K562 (cell line): ENCODE data around the gene ABCC5. TPM values are rescaled to one million over a fixed set of nuclear protein-coding genes. Genes with fewer than 3 reads are reported as not detected.
A peak's percentile ranks its signal among the peaks of the same experiment; 100 is the strongest.

Source experiments
- ATAC-seq: fragments of 200-7000 bp; cut with Tn5 transposase; 3 replicates; pipeline ENCODE4 v1.9.1; 2020; ENCODE audit warnings: moderate library complexity
- BruUV-seq: library from RNA; stranded (reverse); fragments of 400-500 nt; replicated peaks from 2 replicates; lab custom pipeline; 2021; lab: Mats Ljungman, UMichigan
- CTCF ChIA-PET: fragments of 300-600 bp; formaldehyde crosslinking; extraction: SDS; loops from one replicate; lab custom pipeline; 2021; ENCODE audit warnings: low intra/inter-chr PET ratio; lab: Yijun Ruan, JAX
- POLR2A ChIA-PET: fragments of 300-600, 350-650 bp; sonication (Branson Sonifier 250); formaldehyde crosslinking; extraction: SDS; loops from one replicate; lab custom pipeline; 2021; ENCODE audit warnings: antibody characterized with exemption, inconsistent platforms; lab: Yijun Ruan, JAX
- DNase-seq, 4 experiments: peaks; one replicate each; pipeline versions ENCODE4 v3.0.0 to v3.0.0-alpha.2; 2011 to 2018; ENCODE audit warnings: low spot score in 3 of 4, mixed read lengths in 3 of 4; ENCODE audit errors: extremely low read depth in 1 of 4
- FAIRE-seq: peaks from 2 replicates; lab custom pipeline; 2011; peaks lifted over from hg19 to GRCh38; lab: Jason Lieb, UNC
- H2AFZ ChIP-seq: 2 replicates; pipeline ENCODE4 v1.6.0; 2011; ENCODE audit warnings: low read depth, low read length, control low read depth, inconsistent platforms
- H3K27ac ChIP-seq: fragments of 200-600 bp; 3 replicates; pipeline ENCODE4 v1.8.0; 2011; ENCODE audit warnings: low read depth, mild to moderate bottlenecking, control low read depth, inconsistent platforms, low read length, moderate library complexity, mixed read lengths; ENCODE audit errors: extremely low read depth
- H3K27me3 ChIP-seq, 2 experiments: fragments of 300-600 bp in 1 of 2; 2 replicates in 1 of 2; 3 replicates in 1 of 2; pipeline versions ENCODE4 v1.6.0 to v1.8.0; 2011; ENCODE audit warnings: inconsistent platforms in 2 of 2, low read length in 2 of 2, mild to moderate bottlenecking in 1 of 2, mixed read lengths in 1 of 2, moderate library complexity in 1 of 2; ENCODE audit not compliant: control insufficient read depth in 2 of 2, insufficient read depth in 2 of 2
- H3K36me3 ChIP-seq: fragments of 300-600 bp; 3 replicates; pipeline ENCODE4 v1.8.0; 2011; ENCODE audit warnings: mild to moderate bottlenecking, low read length, inconsistent platforms; ENCODE audit not compliant: control insufficient read depth, insufficient read depth
- H3K4me1 ChIP-seq, 2 experiments: fragments of 200-600 bp in 1 of 2; replicated peaks in 1 of 2; 2 replicates in 1 of 2; 3 replicates in 1 of 2; pipeline versions ENCODE4 v1.5.1 to v1.8.0; 2011; ENCODE audit warnings: inconsistent platforms in 2 of 2, low read length in 2 of 2, mild to moderate bottlenecking in 1 of 2, mixed read lengths in 1 of 2, moderate library complexity in 1 of 2; ENCODE audit not compliant: control insufficient read depth in 2 of 2, insufficient read depth in 2 of 2
- H3K4me2 ChIP-seq: 2 replicates; pipeline ENCODE4 v1.6.1; 2011; ENCODE audit warnings: low read length, control low read depth, inconsistent platforms, mixed read lengths; ENCODE audit not compliant: insufficient read depth
- H3K4me3 ChIP-seq: fragments of 200-600 bp; sonication (generic), shearing (Covaris generic); 2 replicates; pipeline ENCODE4 v1.5.1; 2016; ENCODE audit warnings: control low read depth, inconsistent platforms
- H3K79me2 ChIP-seq: fragments of 200-600 bp; 3 replicates; pipeline ENCODE4 v1.8.0; 2011; ENCODE audit warnings: low read length, inconsistent platforms; ENCODE audit not compliant: control insufficient read depth, insufficient read depth
- H3K9ac ChIP-seq, 2 experiments: 2 replicates each; pipeline versions ENCODE4 v1.6.0 to v1.6.1; 2011; ENCODE audit warnings: low read depth in 2 of 2, low read length in 2 of 2, control low read depth in 1 of 2, inconsistent platforms in 1 of 2, mild to moderate bottlenecking in 1 of 2, mixed read lengths in 1 of 2; ENCODE audit not compliant: insufficient read depth in 1 of 2
- H3K9me1 ChIP-seq: one replicate; pipeline ENCODE4 v1.6.0; 2011; ENCODE audit warnings: inconsistent platforms, mild to moderate bottlenecking, low read length, moderate library complexity; ENCODE audit not compliant: control insufficient read depth, insufficient read depth
- H3K9me3 ChIP-seq: replicated peaks from 2 replicates; pipeline ENCODE4 v1.5.1; 2011; ENCODE audit warnings: low read depth, low read length, inconsistent platforms; ENCODE audit not compliant: control insufficient read depth, insufficient read depth
- H4K20me1 ChIP-seq: replicated peaks from 2 replicates; pipeline ENCODE4 v1.6.1; 2011; ENCODE audit warnings: low read length, inconsistent platforms, mixed read lengths; ENCODE audit not compliant: control insufficient read depth, insufficient read depth
- EP300 ChIP-seq: IDR thresholded peaks from 2 replicates; pipeline ENCODE4 v1.6.1; 2012; ENCODE audit warnings: low read length, improper control_type of control experiment
- NUFIP1 ChIP-seq: fragments of 450-650 bp; IDR thresholded peaks from 2 replicates; pipeline ENCODE4 v1.6.1; 2018; ENCODE audit not compliant: partially characterized antibody
- SPI1 ChIP-seq: IDR thresholded peaks from 2 replicates; pipeline ENCODE4 v1.6.1; 2011; ENCODE audit warnings: low read depth, low read length, control low read depth, borderline replicate concordance
- WGBS: fragments of 100-300 bp; shearing (Covaris generic); methylation state at CpG from one replicate; pipeline ENCODE4 v1.1.6; 2016; ENCODE audit warnings: low coverage, mixed read lengths; ENCODE audit not compliant: insufficient coverage; ENCODE audit errors: missing lambda C conversion rate; 5-methylcytosine and 5-hydroxymethylcytosine counted together
- in situ Hi-C: fragments of 300-500 bp; cut with MboI; formaldehyde crosslinking; loops from 4 replicates; pipeline ENCODE4 v1.15.0; 2018; ENCODE audit warnings: inconsistent platforms, mixed read lengths
- intact Hi-C: fragments of 100-400 bp; cut with micrococcal nuclease; formaldehyde crosslinking; loops from 2 replicates; pipeline ENCODE4 v1.14.2; 2022
- polyA plus RNA-seq, 8 experiments: library from polyadenylated mRNA; depleted of rRNA in 4 of 8; stranded (reverse) in 5 of 8; unstranded in 3 of 8; fragments of >200 nt; fragmentation: Nextera tagmentation in 2 of 8; fragmentation: Illumina TruSeq in 1 of 8; extraction: Ambion mirVana in 2 of 8; extraction: Trizol in 1 of 8; gene quantifications; 2 replicates each; pipeline versions ENCODE4 v1.2.1 to v1.2.3, GENCODE V29; 2011 to 2014; ENCODE audit warnings: inconsistent platforms in 1 of 8, missing spikeins in 1 of 8
- total RNA-seq, 7 experiments: library from RNA; depleted of rRNA in 6 of 7; stranded (reverse); fragments of >200 nt in 6 of 7; fragmentation: Illumina TruSeq in 2 of 7; extraction: Trizol in 2 of 7; gene quantifications; 2 replicates each; pipeline versions ENCODE4 v1.2.1 to v1.2.3, GENCODE V29; 2011 to 2021; ENCODE audit warnings: low replicate concordance in 1 of 7
- TF ChIP-seq, protein P1 (sequence below): fragments of 450-650 bp; formaldehyde crosslinking; IDR thresholded peaks from 2 replicates; pipeline ENCODE4 v1.4.0; 2022; ENCODE audit warnings: missing genetic modification characterization

ABCC5 gene
- total and polyA plus RNA-seq, 9 of the 15 experiments (the other 6 are each of a cell fraction or from before 2014, with no cell fraction given) = 22.0 to 53.0 (median 41.9) TPM

DNA sequence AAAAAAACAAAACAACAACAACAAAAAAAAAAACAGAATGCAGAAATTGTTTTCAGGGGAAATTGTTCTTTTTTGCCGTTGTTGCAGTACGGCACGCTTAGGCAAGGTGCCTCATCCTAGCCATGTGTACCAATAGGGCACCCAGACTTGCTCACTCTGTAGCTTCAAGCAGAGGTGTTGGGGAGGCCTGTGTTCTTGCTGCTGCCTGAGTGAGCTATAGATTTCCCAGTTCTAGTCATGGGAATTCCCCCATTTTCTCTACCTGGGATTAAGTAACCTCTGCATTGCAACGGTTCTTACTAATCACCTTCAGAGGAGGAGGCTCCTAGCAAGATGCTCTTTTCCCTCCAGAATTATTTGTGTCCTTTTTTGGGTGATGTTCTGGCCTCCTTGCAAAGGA, 120.1 kb downstream of the ABCC5 start:
- Histone ChIP-seq H3K27ac (no peak overlapping the region), H3K4me1 (0 out of 5 replicates have a peak, but pooled peaks cover 0 to 3% of the 10 kb centered on the region in 2 experiments), H2AFZ (no peak overlapping the region)
- 55% methylated on average over 4 of the region's 4 CpGs for WGBS
- no TSS peak for BruUV-seq
- CTCF ChIA-PET = interaction anchor here (0.6 to 0.9 kb wide), 2 partner anchors 120 to 343 kb away, joined by 3 read pairs; partner anchors contain the start of gene ABCC5
- in situ Hi-C loops = loop anchor here (5.0 kb wide), 1 partner anchor 220 kb away; no protein-coding TSS in a partner anchor
- ATAC-seq = no peak
- TF ChIP-seq, protein P1, sequence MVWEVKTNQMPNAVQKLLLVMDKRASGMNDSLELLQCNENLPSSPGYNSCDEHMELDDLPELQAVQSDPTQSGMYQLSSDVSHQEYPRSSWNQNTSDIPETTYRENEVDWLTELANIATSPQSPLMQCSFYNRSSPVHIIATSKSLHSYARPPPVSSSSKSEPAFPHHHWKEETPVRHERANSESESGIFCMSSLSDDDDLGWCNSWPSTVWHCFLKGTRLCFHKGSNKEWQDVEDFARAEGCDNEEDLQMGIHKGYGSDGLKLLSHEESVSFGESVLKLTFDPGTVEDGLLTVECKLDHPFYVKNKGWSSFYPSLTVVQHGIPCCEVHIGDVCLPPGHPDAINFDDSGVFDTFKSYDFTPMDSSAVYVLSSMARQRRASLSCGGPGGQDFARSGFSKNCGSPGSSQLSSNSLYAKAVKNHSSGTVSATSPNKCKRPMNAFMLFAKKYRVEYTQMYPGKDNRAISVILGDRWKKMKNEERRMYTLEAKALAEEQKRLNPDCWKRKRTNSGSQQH = no peak
- no peak for TF ChIP-seq NUFIP1
- TF ChIP-seq, all 486 proteins: peak for 0
- H3K79me2 ChIP-seq = no peaks in the 10 kb centered on the region
- no peaks in the 10 kb centered on the region for H3K9me3 ChIP-seq
- H4K20me1 ChIP-seq = no peaks in the 10 kb centered on the region
- H3K9me1 ChIP-seq = no peaks in the 10 kb centered on the region
- intact Hi-C loops = no loop called here
- no peak overlapping the region for H3K4me2 ChIP-seq
- FAIRE-seq (no peak), DNase-seq (peak in 1 of 4 experiments; percentile 4)
- POLR2A ChIA-PET = interaction anchor here (0.7 to 1.5 kb wide), 3 partner anchors 9 to 19 kb away, joined by 3 to 4 read pairs (median 3); partner anchors contain the start of gene PARL
- no peak overlapping the region for H3K9ac ChIP-seq
- peaks cover 21 to 44% of the 10 kb centered on the region in 2 experiments; a peak in 4 of 5 replicates for H3K27me3 ChIP-seq
- H3K36me3 ChIP-seq = no peaks in the 10 kb centered on the region
- no peak overlapping the region for H3K4me3 ChIP-seq

DNA sequence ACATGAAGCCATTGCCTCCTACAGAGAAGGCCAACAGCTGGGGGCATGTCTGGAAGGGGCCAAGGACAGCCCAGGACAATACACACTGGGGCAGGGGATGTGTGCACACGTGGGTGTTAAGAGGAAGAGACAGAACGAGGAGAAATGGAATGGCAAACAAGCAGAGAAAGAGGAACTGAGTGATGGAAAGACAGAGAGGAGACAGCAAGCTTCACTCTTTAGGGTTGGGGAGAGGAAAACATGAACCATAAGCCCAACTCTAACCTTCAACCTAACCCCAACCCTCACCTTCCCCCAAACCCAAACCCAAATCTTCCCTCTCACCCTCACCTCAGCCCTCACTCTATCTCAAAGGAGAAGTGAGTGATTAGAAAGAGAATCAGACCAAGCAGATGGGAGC, 121.1 kb downstream of the ABCC5 start:
- FAIRE-seq = no peak
- Histone ChIP-seq H2AFZ (no peak overlapping the region), H4K20me1 (no peaks in the 10 kb centered on the region), H3K9me3 (no peaks in the 10 kb centered on the region), H3K9me1 (no peaks in the 10 kb centered on the region), H3K4me3 (no peak overlapping the region), H3K27ac (no peak overlapping the region), H3K27me3 (peaks cover 20 to 43% of the 10 kb centered on the region in 2 experiments; a peak in 4 of 5 replicates), H3K4me1 (0 out of 5 replicates have a peak, but pooled peaks cover 0 to 3% of the 10 kb centered on the region in 2 experiments), H3K4me2 (no peak overlapping the region), H3K9ac (no peak overlapping the region), H3K79me2 (no peaks in the 10 kb centered on the region), H3K36me3 (no peaks in the 10 kb centered on the region)
- no TSS peak for BruUV-seq
- in situ Hi-C loops (loop anchor here (5.0 kb wide), 1 partner anchor 221 kb away; no protein-coding TSS in a partner anchor), intact Hi-C loops (no loop called here)
- TF ChIP-seq EP300 (no peak), SPI1 (peak; percentile 77; the same call in 1 of the 2 replicates)
- DNase-seq = no peak
- ATAC-seq = no peak; the same call in 2 of the 3 replicates
- ChIA-PET POLR2A (interaction anchor here (0.5 to 1.8 kb wide), 3 partner anchors 14 to 708 kb away, joined by 3 to 7 read pairs (median 6); no protein-coding TSS in a partner anchor), CTCF (interaction anchor here (0.6 to 2.8 kb wide), 3 partner anchors 121 to 350 kb away, joined by 3 to 17 read pairs (median 3); partner anchors contain the start of gene ABCC5)
- 0% methylated on average over 2 of the region's 2 CpGs for WGBS
